ENCODE results near the gene HEBP1.

GRCh38 chr12:13036881-13037280 is 36.8 kb upstream of the HEBP1 start:
- TF ChIP-seq CTCF (IDR thresholded peaks at IDR 0.05; ENCODE audit: insufficient read depth, low read depth, low read length) (no peak), EZH2 (IDR thresholded peaks at IDR 0.05; ENCODE audit: insufficient read depth, low read length) (no peak)

All from astrocyte (in vitro differentiated cells and primary cell).